Stimulated activated CD4-positive, alpha-beta T cell treated with anti-CD3 and anti-CD28 coated beads, TNF-alpha, amount 100 ng/mL, for 48 hours (primary cell): ENCODE results near the gene GZMM.

ENCODE experiments used
- DNase-seq, 3 donors: peaks; one replicate each; pipeline ENCODE4 v3.0.0-alpha.2; 2020; ENCODE audit warnings: low read depth in 3 of 3

The GZMM gene

DNA sequence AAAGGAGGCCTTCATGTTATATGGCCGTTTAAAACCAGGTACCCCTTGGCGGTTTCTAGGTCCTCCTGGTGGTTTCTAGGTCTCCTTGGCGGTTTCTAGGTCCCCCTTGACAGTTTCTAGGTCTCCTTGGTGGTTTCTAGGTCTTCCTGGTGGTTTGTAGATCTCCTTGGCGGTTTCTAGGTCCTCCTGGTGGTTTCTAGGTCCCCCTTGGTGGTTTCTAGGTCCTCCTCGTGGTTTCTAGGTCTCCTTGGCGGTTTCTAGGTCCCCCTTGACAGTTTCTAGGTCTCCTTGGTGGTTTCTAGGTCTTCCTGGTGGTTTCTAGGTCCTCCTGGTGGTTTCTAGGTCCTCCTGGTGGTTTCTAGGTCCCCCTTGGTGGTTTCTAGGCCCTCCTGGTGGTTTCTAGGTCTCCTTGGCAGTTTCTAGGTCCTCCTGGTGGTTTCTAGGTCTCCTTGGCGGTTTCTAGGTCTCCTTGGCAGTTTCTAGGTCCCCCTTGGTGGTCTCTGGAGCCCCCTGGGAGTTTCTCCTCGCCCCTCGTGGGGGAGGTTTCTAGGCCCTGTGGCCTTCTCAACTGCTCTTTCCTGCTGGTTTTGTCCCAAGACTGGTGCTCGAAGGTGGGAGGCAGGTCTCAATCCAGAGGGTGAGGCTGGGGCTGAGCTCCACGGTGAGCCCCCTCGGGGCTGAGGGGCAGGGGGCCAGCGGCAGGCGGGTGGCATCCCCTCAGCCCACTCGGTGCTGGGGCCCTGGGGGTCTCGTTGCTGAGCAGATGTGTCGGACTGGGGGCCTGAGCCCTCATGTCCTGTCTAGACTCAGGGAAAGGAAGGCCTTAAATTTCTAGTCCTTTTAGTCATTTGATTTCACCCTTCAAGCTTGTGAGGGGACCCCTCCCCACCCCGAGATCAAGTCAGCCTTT, 53.8 kb downstream of the GZMM start:
- no peak for DNase-seq
